Umbilical cord (tissue), 2 donors: Measurements from ENCODE around the gene PVALB. TPM values are rescaled to one million over a fixed set of nuclear protein-coding genes. Genes with fewer than 3 reads are reported as not detected.

Experiments
- DNase-seq: peaks from one replicate; pipeline ENCODE4 v3.0.0-alpha.2; 2015; ENCODE audit warnings: low spot score
- total RNA-seq: library from RNA; depleted of rRNA; stranded (reverse); fragments of >200 nt; gene quantifications from one replicate; pipeline ENCODE4 v1.2.3, GENCODE V29; 2014; ENCODE audit warnings: low replicate concordance; ENCODE audit not compliant: insufficient read depth

Gene PVALB
- total RNA-seq, 1 donor from 2014 or later: 15.2 TPM

DNA sequence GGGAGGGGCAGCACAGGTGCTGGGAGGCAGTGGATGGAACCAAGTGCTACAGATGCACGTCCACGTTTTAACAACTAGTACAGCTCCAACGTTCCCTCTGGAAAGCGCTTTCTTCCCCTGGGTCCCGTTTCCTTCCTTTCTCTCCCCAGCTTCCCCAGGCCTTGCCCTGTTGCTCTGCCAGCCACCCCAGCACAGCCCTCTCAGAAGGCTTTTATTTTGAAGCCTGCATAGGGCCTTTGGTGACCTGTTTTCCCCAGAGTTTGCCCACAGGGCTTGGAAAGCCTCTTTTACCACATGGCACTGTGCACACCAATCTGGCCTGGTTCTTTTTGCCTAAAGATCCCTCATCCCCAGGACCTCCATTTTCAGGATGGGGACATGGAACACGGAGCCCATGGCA is 30.1 kb upstream of the PVALB start:
- DNase-seq: no peak

DNA sequence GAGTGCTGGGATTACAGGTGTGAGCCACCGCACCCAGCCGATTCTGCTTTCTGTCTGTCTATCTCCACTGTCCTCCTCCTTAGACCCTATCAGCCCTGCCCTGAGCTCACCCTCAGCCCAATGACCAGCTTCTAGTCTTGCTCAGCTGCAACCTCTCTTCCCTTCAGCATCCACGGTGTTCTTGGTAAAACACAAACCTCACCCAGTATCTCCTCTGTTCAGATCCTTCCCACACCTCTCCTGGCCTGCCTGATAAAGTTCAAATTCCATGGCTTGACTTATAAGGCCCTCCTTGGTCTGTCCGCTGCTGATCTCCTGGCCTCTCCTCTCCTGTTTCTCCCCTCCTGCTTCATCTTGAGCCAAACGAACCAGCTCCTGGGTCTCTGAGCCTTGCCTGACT is 29.4 kb upstream of the PVALB start:
- DNase-seq: no peak

DNA sequence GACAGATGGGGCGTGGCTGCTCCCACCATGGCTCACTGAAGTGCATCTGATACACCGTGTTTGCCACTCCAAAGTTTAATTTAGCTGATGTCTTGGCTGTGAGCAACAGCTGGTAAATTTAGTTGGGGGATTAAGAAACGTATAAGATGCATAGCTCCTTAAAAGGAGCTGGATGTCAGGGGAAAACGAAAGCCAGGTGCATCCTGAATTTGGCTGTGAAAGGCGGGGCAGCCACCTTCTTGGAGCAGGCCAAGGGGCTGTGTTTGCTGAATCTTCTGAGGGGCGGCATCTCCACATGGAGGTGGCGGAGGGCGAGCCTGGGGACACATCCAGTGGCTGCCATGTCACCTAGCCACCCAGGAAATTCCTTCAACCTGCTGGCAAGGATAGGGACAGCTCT is 23.3 kb upstream of the PVALB start:
- no peak for DNase-seq

DNA sequence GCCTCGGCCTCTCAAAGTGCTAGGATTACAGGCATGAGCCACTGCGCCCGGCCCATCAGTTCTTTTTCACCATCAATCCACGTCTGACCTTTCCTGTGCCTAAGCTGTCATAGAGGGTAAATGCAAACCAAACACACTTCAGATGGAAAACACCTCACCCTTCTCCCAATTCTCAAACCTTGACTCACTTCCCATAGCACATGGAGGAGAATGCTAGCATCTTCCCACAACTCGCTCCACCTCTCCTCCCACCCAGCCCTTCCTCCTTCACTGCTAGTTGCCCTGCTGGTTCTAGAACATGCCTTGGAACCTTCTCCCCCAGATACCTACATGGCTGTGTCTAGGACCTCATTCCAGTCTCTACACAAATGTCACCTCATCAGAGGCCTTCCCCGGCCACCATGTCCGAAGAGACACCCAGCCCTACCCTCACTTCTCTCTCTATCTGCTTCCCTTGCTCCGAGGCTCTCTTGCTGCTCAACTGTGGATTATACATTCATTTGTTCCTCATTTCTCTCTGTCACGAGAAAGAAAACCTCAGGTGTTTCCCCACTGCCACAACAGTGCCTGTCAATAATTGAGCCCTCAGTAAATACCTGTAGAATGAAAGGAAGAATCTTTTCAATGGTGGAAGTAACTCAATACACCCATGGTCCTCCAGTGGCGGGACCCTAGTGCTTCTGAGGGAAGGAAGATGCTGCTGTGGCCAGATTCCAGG is 22.7 kb upstream of the PVALB start:
- no peak for DNase-seq

DNA sequence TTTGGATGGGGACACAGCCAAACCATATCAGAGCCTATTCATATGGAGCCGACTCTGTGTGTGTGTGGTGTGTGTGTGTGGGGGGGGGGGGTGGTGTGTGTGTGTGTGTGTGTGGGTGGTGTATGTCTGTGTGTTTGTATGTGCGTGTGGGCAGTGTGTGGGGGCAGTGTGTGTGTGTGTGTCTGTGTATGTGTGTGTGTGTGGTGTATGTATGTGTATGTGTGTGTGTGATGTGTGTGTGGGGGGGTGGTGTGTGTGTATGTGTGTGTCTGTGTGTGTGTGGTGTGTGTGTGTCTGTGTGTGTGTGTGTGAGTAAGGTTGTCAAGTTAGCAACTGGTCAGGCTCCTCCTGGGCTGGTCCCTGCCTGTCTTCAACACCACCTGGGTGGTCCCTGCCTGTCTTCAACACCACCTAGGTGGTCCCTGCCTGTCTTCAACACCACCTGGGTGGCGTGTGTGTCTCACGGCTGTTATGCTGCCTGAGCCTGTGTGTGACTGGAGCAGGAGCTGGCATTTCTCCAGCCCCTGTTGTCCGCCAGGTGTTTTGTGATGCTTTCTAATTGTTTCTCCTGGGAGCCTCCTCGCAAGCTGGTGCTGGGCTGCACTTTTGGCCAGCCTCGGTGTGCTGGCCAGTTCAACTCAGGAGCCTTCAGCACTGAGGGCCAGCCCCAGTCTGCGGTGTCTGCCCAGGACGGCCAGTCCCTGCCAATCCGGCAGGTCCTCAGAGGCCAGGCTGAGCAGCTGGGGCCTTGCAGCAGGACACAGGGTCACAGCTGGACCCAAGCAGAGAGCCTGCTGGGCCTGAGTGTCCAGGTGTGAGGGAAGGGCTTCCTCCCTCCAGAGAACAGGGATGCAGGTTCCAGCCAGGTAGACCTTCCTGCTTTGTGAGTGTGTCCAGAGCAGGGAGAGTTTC is 21.5 kb upstream of the PVALB start:
- DNase-seq: no peak

DNA sequence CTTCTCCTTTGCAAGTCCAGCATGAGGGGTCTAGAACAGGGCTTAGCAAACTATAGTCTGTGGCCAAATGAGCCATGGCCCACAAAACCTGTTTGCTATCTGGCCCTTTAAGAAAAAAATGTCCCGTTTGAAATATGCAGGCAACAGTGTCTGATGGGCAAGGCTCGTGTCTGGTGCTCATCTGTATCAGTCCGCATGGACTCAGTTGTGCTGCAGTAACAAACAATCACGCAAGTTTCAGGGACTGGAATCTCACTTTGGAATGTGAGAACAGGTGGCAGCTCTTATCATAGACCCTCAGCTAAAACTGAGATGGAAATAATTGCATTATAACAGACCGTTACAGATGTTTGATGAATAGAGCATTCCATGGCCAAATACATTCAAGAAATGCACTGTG is 19.1 kb upstream of the PVALB start:
- DNase-seq: no peak

DNA sequence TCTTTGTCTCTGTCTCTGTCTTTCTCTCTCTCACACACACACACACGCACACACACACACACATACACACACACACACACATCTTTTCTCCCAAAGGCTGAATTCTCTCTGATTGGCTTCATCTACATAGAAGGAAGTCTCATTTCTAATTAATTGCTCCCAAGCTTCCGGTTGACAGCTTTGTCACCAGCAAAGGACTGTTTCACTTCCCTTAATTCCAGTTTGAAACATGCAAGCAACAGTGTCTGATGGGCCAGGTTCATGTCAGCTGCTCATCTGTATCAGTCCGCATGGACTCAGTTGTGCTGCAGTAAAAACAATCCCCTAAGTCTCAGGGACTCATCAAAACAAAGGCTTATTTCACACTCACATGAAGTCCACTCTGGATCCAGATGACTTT is 16.2 kb upstream of the PVALB start:
- DNase-seq: no peak

DNA sequence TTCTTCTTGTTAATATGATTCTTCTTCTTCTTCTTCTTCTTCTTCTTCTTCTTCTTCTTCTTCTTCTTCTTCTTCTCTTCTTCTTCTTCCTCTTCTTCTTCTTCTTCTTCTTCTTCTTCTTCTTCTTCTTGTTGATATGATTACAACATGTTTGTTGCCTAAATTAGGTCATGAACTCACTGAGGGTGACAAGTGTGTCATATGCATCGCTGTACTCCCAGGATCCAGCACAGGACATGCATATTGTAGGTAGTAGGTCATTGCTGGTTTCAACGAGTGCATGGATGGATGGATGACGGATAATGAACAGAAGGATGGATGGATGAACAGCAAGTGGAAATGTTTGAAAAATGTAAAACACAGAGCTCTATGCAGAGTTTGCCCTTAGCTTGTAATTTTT is 14.9 kb upstream of the PVALB start:
- no peak for DNase-seq

DNA sequence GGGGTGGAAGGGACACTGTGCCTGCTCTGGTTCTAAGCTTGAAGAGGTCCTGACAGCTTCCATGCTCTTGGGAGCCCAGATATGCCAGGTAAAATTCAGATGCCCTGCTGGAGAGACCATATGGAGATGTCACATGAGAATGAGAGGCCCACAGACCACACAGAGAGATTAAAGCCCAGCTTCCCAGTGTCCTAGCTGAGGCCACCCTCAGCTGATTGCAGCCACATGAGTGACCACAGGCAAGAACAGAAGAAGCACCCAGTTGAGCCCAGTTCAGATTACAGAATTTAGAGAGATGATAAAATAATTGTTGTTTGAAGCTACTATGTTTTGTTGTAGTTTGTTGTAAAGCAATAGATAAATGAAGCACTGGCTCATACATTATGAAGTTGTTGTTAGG is 14.4 kb upstream of the PVALB start:
- no peak for DNase-seq

DNA sequence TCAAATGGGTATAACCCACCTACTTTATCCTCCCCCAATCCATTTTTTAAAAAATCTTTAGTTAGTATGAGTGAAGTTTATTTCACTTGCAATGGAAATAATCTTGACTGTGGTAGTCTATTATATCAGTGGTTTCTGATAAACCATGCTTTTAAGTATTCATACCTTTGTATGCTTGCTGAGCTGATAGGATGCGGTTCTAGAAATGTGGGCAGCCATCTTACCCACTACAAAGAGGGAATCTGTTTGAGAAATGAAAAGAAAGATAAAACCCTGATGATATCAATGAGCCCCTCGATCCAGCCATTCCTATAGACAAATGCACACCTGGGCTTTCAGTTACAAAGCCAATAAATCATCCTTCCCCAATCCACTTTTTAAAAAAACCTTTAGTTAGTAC is 13.8 kb upstream of the PVALB start:
- DNase-seq: no peak

DNA sequence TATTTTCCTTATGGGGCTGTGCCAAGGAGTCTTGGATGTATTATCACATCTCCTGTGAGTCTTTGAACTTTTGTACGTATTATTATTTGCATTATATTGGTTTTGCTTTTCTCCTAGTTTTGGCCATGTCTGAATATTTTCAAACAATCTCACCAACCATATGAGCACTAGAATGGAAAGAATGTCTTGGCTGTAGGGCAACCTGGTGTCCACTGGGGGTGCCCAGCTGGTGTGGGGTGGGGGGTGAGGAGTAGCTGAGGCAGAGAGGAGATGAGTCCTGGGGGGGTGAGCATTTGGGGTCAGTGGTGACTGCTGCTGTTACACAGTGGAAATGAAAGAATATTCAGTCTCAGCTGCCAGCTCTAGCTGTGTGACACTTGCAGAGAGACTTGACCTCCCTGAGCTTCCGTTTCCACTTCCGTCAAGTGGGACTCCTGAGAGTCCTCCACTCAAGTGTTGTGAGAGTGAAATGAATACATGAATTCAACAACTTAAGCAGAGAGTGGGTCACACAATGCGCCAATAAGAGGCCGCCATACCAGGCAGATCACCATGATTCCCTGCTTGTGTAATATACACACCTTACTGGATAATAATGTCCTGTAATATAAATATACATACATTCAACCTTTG is 12.7 kb upstream of the PVALB start:
- no peak for DNase-seq

DNA sequence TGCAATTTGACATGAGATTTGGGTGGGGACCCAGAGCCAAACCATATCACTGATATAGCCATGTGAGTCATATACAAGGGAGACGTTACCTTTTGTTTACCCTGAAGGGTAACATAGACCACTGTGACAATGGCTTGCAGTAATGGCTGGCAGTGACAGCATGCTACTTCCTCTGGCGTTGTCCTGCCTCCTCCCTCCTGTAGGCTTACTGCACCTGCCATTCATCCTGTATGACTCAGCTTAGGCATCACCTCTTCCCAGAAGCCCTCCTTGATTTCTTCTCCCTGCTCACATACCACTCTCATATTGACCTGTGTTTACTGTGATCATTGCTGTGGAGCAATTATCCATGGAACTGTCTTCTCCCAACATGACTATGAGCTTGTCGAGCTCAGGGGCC is 12.0 kb upstream of the PVALB start:
- DNase-seq: no peak

DNA sequence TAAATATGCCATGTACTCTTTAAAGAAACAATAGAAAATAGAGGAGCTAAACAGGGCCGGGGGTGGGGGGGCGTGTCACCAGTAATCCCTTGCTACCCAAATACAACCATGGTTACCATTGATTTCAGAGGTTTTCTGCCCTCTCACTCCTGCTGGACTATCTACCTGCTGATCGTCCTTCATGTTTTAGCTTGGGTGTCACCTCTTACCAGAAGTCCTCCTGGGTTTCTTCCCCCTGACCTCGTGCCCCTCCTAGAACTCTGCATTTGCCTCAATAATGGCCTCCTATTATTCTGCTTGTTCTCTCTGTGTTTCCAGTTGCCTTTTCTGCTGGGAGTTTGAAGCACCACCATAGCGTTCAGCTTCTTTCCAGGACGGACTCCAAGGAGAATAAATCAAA is 9.4 kb upstream of the PVALB start:
- no peak for DNase-seq

DNA sequence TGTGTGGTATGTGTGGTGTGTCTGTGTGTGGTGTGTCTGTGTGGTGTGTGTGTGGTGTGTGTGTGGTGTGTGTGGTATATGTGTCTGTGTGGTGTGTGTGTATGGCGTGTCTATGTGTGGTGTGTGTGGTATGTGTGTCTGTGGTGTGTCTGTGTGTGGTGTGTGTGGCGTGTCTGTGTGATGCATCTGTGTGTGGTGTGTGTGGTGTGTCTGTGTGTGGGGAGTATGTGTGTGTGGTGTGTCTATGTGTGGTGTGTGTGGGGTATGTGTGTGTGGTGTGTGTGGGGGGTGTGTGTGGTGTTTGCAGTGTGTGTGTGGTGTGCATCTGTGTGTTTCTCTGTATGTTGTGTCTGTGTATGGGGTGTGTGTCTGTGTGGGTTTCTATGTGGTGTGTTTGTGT is 7.8 kb upstream of the PVALB start:
- DNase-seq: no peak

DNA sequence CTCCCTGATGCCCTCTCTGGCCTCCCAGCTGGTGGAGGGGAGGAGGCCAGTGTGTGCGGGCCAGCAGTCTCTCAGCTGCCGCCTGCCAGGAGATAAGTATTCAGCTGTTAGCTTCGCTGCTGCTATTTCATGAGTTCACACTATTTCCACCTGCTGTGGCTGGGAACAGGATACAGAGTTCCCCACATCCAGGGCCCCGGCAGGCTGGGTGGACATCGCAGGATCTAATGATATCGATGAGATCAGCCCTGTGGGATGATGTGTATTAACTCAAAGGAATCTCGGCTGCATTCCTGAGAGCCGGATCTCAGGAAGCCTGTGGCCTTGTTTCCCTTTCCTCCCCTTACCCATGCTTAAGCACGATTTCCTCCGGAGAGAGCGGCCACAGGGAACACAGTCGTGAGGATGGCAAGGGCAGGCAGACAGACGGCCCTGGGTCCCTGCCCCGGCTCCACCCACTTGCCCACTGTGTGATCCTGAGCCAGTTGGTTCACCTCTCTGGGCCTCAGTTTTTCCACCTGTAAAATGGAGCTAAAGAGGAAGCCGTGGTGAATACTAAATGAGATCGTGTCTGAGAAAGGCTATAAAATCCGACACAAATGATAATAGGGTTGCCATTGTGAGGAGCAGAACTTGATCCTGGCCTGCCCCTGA is 6.5 kb upstream of the PVALB start:
- DNase-seq: peak; percentile 21

DNA sequence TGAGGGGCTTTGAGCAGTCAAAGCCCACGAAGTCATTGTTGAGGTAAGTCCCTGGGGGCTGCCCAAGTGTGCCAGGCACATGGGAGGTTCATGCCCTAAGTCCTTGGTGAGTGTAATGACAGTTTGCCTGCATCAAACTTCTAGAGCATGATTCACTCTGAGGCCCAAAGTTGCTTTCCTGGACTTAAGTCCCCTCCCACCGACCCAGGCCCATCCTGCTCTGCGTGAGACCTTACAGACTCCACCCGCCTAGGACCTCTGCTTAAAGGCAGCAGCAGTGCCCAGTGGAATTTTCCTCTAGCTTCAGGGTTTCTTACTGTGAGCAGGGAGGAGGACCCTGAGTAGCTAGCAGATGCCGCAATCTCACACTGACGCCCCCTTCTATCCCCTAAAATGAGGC is 5.7 kb upstream of the PVALB start:
- peak; percentile 23 for DNase-seq

DNA sequence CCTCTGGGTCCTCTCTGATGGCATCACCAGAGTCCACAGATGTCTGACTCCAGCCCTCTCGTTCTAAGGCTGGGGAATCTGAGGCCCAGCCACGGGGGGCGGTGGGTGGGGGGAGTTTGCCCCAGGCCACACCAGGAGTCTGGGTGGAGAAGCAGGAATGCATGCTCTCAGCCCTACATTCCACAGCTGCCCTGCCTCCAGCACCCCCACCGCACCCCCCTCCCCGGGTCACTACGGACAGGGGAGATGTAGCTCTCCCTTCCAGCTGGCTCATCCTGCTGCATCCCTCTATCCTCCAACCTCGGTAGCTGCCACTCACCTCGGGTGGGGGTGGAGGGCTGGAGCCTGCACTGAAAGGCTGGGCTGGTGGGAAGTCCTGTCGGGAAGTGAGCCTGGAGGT is 2.3 kb upstream of the PVALB start:
- no peak for DNase-seq

DNA sequence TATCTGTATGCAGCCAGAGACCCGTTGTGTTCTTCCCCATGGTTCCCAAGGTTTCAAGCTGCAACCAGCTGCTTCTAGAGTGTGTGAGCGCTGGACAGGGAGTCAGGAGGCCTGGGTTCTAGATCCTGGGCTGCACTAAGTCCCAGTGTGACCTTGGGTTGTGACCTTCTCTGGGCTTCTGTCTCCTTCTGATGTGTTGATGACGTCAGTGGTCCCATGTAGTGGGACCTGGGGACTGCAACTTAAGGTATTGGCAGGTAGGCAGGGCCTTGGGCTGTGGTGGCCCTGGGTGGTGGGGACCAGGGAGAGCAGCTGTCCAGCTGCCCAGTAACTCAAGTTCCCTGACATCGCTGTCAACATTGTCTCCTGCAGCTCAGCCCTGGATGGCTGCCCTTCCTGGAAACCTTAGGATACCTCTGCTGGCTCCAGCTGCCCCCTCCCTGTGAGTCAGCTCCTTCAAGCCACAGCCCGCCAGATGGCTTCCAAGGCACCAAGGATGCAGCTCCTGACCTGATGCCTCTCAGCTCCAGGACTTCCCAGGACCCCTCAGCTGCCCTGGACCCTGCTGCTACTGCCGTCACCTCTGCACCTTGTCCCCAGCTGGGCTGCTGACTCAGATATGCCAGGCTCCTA is 1.3 kb upstream of the PVALB start:
- DNase-seq: no peak

DNA sequence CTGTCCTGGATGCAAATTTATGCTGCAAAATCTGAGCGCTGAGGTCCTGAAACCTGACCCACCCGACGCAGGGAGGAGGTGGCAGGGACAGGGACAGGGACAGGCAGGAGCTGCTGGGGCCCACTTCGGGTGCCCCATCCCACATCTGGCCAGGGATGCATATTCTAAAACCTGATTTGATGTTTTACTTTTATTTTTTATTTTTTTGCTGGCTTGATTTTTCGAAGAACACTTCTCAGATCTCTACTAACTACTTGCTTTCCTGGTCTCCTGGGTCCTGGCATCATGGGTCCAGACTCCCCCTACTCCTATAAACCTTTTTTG is 652 bp upstream of the PVALB start:
- DNase-seq: no peak

DNA sequence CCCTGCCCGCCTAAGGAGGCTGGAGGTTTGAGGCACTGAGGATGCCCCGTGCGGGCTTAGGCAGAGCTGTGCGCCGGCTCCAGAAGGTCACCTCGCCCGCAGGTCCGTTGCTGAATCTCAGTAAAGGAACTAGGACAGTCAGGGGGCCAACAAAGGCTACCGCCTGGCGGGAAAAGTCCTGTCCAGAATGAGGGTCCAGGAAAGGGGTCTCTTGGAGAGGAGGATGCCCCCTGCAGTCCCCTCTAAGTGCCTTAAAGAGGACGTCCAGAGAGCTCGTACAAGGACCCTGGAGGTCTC is 548 bp downstream of the PVALB start:
- DNase-seq: no peak

DNA sequence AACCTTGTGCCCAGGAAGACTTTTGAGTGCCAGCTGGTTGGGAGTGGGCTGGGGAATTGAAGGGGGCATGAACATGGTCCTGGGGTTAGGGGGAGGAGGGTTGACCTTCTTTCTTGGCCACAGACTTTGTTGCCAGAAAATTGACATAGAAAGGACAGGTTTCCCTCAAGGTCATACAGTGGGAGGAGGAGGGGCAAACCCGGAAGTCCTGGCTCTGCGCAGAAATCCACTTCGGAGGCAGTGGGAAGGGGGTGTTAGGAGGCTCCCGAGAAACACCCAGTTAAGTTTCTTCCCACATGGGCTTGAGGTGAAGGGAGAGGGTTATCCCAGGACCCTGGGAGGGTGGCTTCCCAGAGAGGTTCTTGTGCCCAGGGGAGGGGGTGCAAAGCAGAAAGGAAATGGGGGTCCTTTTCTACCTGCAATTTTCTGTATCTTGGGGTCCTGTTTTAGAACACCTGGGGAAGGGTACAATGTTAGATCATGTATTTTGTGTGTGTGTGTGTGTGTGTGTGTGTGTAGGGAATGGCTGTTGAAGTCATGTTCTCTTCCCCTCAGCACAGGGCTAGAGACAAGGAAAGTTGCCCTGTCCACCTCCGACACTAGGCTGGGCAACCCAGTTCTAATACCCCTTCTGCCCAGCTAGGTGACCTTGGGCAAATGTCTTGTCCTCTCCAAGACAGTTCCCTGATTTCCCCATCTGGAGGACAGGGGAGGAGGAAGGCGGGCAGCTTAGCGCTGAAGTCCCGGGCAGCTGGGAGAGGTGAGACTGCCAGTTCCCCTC is 1.1 kb downstream of the PVALB start:
- DNase-seq: no peak
